ENCODE results near the gene HRAS.
A peak's percentile ranks its signal among the peaks of the same experiment; 100 is the strongest.

Gene HRAS

DNA sequence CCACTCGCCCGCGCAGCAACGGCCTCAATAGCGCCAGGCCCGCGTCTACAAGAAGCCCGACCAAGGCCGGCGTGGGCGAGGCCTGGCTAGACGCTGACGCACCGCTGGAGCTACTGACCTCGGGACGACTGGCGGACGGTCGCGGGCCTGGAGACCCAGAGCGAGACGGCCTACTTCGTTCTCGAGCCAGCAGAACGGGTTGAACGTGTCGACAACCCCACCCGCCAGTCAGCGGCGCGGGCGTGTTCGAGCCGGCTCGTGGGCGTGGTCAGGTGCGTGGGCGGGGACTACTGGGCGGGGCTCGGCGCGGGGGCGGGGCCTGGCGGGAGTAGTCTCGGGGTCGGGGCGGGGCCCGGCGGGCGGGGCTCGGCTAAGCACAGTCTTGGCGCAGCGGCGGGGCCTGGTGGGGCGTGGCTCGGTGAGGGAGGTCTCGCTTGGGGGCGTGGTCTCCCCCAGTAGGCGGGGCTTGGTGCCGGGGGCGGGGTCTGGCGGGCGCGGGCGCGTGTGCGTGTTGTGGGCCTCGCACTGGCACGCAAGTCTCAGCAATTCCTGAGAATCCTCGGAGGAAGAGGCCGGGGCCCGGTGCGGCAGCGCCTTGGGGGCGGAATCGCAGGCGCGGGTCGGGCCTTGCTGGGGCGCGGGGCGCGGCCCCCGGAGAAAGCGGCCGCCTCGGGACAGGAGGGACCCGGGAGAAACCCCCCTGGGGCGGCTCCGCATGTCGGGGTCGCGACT lies 28.2 kb downstream of the HRAS start, which contains the start of gene RNH1:
Gene RNH1, minus strand, starts transcription at position 248 of the 732 bp plus-strand sequence. CDS start 5,080 bp downstream, outside the sequence.
- DNase-seq: peak; percentile 83 to 90

DNA sequence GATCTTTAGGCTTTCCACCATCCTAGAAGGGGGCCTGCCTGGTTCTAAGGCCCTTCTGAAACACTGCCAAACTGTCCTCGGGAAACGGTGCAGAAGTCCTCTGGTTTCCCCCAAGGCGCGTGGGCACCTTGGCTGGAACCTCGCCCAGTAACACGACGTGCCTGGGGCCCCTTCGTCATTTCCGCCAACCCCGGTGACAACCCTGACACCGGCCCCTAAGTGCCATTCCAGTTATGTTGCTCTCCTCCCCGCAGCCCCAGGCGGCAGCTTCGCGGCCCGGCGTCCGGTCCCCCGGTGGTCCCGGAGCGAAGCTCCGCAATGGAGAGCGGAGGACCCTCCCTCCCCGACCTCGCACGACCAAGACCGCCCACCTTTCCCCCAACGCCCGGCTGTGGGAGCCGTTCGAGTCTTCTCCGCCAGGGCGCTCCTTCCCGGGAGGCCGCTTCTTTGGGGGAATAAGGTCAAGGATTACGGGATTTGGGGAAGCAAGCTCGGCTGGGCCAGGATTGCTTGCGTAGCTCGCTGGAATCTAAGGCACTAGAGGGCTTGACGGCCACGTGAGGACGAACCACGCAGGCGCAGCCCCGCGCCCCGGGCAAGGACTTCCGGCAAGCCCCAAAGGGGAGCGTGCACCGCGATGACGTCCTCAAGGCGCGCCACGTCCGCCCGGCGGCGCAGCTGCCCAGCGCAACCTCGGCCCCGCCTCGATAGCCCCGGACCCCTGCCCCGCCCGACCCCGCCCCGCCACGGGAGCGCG lies 29.0 kb downstream of the HRAS start:
- peak; percentile 97 for DNase-seq

GRCh38 chr11:504994-505344 lies 30.4 kb downstream of the HRAS start:
- DNase-seq: no peak

DNA sequence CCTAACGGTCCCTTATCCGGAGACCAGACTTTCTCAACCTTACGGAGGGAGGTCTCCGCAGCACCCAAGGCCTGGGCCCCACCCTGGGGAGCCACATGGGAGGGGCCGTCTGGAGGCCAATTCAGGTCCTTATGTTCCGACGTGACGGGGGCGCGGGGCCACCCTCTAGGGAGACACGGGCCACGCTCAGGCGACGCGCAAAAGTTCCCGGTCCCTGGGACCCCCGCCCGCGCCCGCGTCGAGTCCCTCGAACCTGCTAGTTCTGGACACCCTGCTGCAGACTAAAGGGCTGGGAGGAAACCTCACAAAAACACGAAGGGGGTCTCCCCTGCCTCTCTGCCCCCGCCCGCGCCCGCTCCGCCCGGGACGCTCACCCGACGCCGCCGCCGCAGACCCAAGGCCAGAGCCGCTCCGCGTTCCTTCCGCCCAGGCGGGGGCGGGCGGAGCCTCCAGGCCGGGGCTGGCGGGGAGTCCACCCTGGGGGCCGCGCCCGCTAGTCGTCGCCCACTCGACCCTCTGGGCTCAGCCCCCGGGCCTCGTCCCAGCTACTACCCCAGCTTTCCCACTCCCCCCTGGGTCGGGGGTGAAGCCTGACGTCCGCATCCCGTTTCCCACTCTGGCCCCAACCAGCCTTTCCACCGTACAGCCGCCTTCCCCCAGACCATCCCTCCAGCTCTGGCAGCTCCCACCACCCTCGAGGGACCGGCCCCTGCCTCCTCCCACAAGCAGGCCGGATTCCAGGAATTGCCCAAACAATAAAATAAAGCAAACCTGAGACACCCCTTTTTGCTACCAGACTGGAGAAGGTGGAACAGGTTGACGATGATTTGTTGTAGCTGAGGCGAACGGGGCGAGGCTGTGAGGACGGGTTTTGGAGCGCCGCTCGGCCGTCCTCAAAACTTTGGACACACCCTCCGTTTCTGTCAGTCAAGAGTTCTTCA lies 31.1 kb downstream of the HRAS start:
- DNase-seq: no peak

DNA sequence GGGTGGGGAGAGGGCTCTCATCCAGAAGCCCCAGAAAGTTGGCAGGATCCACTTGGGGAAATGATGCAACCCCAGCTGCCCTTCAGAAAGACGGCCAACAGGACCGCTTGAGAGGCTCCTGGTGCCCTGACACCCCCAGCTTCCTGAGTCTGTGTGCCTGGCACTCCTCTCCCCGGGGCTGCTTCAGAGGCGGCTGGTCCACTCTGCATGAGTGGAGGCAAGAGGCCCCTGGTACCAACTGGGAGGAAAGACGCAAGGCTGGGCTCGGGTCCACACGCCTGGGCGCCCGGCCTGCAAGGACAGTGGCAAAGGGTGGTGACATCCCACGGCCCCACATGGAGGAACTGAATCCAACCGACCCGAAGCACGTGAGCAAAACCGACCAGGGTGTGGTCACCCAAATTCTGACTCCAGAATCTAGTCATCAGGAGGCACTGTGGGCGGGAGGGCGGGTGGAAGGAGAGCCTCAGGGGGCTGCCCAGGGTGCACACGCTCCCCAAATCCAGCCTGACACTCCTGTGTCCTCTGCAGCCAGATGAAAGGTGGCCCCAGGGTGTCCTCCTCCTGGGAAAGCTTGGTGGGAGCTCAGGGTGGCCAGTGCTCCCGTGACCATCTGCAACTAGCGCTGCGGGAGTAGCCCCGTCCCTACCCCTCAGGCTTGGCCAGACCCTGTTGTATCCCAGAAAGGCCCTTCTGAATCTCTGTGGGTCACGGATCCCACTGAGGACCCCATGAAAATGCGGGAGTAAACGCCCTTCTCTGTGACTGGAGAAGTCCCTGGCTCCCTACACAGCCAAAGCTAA lies 32.0 kb downstream of the HRAS start:
- no peak for DNase-seq

GRCh38 chr11:502288-503178 lies 32.8 kb downstream of the HRAS start:
- DNase-seq: no peak

DNA sequence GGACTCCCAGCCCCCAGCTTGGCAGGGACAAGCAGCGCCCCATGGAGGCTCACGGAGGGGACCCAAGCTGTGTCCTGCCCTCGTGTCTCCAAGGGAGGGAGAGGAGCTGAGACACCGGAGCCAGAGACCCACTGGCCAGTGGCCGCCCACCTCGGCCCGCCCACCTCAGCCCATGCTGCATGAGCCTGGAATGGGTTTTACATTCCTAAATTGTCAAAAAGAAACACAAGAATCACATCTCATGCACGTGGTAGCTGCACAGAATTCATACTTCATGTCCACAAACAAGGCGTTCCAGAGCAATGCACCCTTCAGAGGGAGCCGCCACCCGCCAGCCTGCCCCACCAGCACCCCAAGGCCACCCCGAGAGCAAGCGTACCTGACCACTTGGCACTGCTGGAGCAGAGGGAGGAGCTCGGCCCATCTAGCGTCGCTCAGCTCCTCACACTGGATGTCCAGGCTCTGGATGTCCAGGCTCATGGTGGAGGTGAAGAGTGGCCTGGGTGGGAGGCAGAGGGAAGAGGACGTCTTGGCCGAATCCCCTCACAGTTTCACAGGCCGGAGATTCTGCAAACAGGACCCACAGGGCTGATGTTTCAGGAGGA lies 33.6 kb downstream of the HRAS start:
- no peak for DNase-seq

DNA sequence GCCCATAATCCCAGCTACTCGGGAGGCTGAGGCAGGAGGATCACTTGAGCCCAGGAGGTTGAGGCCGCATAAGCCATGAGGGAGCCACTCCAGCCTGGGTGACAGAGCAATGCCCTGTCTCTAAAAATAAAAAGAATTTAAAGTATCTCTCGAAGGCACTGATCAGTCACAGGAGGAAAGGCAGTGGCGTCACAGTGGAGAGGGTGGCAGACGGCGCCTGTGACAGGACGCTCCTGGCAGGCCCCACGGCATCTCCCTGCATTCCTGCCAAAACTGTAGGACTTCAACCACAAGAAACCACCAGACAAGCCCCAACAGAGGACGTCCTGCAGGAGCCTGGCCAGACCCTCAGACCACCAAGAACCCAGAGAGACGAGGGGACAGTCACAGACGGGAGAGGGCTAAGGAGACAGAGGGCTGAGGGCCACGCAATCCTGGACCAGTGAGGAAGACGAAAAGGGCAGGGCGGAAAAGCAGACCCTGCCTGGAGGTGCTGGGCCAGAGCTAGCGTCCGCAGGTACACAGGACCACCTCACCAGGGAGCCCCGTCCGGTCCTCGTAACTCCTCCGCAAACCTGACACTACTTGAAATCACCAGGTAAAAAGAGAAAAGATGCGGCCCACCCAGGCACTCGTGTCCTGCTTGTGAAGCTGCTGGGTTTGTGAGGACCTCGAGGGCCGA lies 34.2 kb downstream of the HRAS start:
- DNase-seq: no peak

GRCh38 chr11:499201-500076 lies 35.9 kb downstream of the HRAS start:
- no peak for DNase-seq

DNA sequence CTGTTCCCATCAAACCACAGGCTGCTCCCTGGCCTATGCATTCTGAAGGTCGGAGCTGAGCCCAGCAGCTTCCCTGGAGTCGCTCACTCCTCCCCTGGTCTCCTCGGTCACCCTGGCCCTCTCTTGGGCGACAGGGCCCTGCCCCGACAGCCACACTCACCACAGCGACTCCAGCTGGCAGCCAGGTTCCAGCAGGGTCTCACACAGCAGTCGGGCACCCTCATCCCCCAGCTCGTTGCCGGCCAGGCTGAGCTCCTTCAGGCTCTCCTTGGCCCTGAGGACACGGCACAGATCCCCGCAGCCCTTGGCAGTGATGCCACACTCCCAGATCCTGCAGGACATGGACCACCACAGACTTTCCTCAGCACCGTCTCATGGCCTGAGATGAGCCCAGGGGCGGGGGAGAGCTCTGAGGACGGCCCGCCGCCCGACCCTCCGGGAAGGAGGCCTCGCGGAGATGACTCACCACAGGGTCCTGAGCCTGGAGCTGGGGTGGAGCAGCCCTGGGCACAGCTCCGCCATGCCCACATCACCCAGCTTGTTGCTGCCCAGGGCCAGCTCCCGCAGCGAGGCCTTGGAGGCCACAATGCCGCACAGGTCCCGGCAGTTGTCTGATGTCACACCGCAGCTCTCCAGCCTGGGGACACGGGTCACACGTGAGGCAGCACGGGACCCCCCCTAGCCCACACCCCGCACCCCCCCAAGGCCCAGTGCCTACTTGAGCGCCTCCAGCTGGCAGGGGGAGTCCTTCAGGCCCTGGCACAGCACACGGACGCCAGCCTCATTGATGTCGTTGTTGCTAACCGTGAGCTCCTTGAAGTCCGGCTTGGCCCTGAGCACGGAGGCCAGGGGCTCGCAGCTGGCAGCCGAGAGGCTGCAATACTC lies 36.8 kb downstream of the HRAS start:
- no peak for DNase-seq

GRCh38 chr11:497565-498296 lies 37.6 kb downstream of the HRAS start:
- no peak for DNase-seq

- no peak for DNase-seq
These were observed 38.4 kb downstream of the HRAS start for GRCh38 chr11:496834-497564.

- DNase-seq: no peak
These were observed 39.8 kb downstream of the HRAS start for GRCh38 chr11:495537-495931.

GRCh38 chr11:494761-495536 lies 40.4 kb downstream of the HRAS start:
- DNase-seq: no peak

- DNase-seq: peak in 1 of 2 experiments; percentile 44
These were observed 42.7 kb downstream of the HRAS start for GRCh38 chr11:492427-493226.

Data from NCI-H2081 (cell line).